GM12872 (cell line): ENCODE measurements around the gene DSTN.

ENCODE experiments used
- TF ChIP-seq, protein P1 (sequence below): IDR thresholded peaks from 3 replicates; pipeline ENCODE4 v1.5.1; 2011; ENCODE audit warnings: low read depth, mild to moderate bottlenecking, low read length, moderate library complexity; ENCODE audit not compliant: insufficient read depth

DSTN gene

DNA sequence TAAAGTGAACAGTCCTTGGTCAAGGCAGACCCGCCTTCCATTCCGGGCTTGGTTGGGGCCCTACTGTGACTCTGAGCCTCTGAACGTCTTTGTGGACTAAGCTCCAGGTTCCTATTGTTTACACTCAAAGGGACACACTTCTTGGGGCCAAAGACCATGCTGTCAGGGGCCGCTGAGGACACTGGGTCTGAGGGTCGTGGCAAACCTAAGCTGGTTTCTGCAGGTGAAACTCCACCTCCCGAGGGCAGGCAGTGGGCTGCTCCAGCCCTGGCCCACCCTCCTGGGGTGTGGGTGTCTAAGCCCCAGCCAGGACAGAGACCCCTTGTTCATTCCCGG is 43.1 kb downstream of the DSTN start:
- TF ChIP-seq, protein P1, sequence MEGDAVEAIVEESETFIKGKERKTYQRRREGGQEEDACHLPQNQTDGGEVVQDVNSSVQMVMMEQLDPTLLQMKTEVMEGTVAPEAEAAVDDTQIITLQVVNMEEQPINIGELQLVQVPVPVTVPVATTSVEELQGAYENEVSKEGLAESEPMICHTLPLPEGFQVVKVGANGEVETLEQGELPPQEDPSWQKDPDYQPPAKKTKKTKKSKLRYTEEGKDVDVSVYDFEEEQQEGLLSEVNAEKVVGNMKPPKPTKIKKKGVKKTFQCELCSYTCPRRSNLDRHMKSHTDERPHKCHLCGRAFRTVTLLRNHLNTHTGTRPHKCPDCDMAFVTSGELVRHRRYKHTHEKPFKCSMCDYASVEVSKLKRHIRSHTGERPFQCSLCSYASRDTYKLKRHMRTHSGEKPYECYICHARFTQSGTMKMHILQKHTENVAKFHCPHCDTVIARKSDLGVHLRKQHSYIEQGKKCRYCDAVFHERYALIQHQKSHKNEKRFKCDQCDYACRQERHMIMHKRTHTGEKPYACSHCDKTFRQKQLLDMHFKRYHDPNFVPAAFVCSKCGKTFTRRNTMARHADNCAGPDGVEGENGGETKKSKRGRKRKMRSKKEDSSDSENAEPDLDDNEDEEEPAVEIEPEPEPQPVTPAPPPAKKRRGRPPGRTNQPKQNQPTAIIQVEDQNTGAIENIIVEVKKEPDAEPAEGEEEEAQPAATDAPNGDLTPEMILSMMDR, result no peak

DNA sequence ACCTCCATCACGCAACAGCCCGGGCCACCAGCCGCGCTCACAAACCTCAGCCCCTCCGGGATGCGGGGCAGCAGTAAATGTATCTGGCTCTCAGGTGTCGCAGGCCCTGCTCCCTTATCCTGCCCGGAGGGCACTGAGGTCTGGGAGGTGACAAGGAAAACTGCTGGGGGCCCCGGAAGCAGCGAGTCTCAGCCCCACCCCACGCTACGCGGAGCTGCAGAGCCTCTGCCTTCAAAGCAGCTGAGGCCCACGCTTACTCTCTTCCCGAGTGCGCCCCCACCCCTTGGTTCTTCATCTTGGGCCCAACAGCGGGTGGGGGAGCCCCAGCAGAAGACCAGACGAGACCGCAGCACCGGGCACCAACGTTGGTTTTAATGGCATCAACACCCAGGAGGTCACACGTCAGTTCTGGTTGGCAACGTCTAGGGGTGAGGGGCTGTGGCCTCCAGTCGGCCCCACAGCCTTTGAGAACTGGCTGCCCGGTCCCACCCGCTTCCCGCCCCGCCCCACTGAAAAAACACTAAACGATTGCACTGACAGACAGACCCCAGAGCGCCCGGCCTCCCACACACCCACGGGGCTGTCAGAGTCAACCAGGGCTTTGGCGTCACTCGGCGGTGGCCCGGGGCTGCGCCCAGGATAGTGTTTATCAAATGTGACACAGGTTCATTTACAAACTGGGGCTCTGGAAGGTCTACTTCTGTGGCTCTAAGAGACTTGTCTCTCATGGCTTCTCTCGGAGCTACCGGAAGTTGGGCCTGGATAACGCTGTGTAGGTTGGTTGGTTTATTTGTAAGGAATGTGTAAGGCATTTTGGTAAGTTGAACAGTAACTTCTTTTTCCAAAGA is 43.7 kb downstream of the DSTN start:
- TF ChIP-seq, protein P1, result no peak

DNA sequence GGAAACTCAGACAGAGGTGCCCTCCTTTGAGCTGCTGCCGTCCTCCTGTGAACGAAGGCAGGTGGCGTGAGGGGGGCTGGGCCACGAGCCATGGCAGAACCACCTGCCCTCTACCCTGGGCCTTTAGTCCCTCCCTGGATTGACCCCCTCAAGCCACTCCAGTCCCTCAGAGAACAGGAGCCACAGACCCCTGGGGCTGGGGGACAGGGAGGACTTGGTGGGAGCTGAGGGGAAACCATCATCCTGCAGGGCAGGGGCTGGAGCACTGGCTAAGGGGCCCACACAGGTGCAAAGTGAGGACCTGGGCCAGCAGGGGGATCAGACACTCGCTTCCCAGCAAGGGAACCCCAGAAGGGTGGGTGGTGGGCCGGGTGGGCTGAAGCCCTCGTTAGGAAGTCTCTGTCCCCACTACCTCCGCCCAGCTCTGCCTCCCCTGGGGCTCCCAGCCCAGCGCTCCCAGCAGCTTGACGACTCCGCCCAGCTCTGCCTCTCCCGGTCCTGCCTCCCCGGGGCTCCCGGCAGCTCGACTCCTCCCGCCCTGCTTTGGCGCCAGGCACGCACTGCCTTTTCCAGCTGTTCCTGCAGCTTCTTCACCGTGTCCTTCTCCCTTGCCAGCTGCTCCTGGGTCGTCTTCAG is 44.4 kb downstream of the DSTN start:
- TF ChIP-seq, protein P1, result no peak

DNA sequence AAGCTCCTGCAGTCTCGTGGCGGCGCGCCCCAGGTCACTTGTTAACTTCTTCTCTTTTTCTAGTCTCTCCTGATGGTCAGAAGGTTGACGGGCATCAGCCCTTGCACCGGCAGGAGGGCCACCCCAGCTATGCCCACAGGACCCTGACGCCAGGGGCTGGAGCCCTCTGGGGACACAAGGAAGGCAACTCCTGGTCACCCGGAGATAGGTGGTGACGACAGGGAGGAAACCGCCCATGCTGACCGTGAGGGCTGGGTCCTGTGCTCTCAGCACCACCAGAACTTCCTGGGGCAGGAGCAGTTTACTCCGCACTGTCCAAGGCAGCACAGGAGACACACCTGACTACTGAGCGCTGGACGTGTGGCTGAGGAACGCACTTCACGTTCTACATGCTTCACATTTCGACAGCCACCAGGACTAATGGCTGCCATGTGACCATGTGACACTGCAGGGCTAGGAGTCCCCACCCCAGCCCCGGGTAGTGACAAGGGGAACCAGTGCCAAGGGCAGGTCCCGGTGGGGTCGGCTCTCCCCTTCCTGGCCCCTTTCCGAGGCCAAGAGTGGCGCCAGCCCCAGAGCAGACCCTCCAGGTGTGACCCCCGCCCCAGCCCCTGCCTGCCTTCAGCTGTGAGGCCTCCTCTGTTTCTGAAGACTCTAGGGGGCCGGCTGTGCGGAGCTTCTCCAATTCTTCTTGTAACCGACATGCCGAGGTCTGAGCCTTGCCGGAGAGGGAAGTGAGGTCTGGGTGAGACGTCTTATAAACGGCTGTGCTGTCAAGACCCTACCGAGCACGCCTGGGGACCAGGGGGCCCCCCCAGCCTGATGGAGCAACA is 45.2 kb downstream of the DSTN start:
- TF ChIP-seq, protein P1, result no peak

DNA sequence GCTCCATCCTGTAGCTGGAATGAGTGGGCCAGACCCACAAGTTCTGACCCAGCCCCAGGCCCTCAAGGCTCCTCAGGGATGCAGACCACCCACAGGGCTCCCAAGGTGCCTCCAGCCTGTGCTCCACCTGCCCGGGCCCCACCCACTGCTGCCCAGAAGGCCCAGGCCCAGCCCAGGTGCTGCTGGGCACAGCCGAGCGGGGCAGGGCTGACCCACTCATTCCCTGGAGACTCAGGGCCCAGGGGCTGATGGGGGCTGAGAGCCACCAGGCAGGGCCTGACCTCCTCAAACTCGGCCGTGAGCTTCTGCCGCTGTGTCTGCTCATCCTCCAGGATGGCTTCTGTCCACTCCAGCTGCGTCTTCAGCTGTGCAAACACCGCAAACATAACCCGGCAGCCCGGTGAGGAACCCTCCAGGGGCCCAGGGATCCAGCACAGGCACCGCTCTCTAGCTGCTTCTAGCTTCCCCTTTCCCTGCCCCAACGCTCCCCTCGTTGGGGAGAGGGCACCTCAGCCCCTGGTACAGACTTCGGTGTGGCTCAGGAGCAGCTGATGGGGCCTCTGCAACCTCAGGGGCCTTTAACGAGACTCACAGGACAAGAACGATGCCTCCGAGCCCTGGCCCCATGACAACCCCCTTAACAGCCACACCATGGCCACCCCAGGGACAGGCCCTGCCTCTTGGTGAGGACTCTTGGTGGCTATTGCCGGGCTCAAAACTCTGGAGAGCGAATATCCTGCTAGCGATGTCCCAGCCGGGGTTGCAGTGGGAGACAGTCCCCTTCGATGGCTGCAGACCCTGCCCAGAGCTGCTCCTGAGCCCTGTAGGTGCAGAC is 46.0 kb downstream of the DSTN start:
- TF ChIP-seq, protein P1, result no peak

DNA sequence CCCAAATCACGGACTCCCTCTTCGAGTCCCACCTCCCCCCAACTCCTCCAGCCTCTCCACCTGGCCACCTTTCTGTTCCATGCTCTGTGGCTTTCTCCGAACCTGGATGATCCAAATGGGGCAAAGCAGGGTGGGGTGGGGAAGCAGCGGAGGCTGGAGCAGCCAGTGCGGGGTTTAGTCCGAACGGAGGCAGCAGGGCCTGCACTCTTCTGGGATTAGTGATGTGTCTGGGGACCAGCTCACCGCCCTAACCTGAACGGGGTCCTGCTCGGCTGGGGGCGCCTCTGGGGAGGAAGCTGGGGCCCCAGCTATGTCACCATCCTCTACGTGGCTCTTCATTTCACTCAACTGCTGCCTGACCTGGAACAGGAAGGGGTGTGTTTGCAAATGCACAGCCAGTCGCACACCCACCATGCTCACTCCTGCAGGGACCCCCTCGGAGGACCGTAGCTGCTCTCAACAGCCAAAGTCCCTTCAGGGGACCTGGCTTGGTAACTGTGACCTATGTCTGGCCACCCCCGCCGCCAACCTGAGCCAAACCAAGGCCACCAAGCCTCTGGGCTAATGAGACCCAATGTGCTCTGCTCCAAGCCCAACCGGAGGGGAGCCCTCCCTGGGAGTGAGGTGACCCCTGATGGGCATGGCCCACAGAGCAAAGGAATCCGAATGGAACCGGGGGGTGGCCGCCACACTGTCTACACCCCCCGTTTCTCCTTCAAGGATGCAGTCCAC is 46.8 kb downstream of the DSTN start:
- TF ChIP-seq, protein P1, result no peak
